HG03432 (cell line): ENCODE measurements around the gene APBA1.

Experiments
- ATAC-seq: cut with Tn5 transposase; IDR thresholded peaks from one replicate; pipeline ENCODE4 v1.9.1; 2021; ENCODE audit warnings: mild to moderate bottlenecking, moderate library complexity; ENCODE audit not compliant: unreplicated experiment

The APBA1 gene

DNA sequence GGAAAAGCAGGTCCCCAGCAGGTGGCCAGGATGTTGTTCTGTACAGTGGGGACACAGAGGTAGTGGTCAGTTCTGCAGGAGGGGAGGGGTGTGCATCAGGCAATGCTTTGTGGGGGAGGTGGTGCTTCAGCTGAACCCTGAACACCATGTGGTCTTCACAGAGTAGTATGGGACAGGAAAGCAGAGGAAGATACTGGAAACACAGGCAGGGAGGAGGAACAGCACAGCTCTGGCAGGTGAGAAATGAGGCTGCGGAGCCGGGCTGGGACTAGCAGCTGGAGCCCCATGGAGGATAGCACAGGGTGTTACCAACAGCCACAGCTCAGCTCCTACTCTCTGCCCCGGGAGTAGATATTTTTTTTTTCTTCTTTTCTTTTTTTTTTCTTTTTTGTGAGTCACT lies 185.7 kb downstream of the APBA1 start:
- no peak for ATAC-seq

DNA sequence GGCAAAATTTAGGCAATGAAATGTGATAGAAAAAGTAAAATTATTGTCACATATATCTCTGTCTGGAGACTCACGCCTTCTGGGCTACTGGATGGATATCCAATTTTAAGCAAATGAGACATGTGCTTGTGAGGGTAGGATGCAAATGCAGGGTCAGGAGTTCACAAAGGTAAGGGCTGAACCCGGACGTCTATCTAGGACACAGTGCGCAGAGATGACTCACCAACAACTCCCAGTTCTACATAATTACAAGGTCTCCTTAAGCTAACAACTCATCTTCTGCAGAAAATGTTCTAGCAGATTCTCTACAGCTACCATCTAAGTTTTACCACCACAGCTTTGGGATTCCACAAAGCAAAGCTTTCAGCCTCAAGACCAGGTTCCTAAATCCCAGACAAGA lies 186.7 kb downstream of the APBA1 start:
- ATAC-seq, result no peak

DNA sequence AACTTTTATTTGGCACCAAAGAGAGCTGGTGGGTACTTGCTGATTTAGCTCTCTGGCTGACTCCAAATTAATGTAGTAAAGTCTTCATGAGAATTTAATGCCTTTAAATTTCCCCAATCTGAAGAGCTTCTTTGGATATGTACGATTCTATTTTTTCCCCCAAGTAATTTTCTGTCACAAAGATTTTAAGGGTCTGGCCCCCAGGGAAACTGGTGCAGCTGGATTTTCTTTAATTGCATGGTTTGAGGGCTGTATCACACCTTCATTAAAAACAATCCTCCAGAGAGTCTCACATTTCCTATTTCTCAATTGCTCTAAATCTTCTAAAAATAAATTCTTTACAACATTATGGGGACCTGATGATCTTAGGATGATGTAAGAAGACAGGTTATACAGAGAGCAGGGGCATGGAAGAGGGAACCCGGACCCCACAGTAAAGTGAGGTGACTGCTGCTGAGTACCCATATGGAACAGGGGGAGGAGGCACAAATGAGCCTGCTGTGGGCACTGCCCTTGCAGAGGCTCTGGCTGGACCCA lies 188.2 kb downstream of the APBA1 start:
- ATAC-seq, result no peak

DNA sequence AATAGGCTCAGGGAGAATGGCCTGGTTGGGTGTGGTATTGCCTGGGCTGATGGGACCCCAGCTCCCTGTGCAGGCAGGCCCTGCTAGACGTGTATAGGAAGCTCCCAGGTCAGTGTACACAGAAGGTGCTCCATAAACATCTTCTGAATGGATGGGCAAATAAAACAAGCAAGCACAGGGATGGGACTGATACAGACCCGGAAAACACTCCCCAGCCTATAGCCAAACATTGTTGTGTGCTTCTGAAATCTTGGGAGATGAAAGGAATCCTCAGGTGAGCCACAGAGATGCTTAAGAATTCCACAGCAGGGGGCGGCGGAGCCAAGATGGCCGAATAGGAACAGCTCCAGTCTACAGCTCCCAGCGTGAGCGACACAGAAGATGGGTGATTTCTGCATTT lies 195.4 kb downstream of the APBA1 start:
- ATAC-seq, result no peak

DNA sequence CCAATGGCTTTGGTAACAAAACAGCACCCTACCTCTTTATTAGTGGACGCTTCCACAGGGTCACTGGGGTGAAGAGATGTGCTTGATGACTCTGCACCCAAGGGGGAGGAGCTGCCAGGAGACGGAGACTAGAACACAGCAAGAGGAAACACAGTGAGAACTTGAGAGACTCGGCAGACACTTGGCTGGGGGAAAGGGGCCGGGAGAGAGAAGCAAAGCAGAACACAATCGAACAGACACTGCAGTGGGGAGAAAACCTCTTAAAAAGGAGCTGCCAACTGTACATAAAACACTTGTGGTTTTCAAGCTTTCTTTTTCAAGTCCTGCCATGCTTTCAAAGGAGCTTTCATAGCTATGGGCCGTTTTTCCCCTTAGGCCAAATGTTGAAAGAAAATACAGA lies 196.2 kb downstream of the APBA1 start:
- no peak for ATAC-seq

DNA sequence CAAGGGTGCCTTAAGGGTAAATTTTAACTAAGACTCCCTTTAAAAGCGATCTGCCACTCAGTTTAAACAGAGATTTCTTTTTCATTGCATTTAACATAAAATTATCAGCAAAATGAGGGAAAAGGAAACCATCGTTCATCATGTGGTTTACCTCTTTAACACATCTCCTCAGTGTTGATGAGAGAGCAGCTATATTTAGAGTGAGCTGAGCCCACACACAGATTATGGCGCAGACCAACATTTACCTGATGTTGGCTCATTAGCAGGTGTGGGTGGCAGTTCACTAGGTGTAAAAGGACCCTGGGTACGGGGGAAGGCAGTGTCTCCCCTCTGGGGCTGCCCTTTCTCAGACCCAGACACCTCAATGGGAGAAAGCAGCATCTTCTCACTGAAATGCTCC lies 197.3 kb downstream of the APBA1 start:
- ATAC-seq, result no peak

DNA sequence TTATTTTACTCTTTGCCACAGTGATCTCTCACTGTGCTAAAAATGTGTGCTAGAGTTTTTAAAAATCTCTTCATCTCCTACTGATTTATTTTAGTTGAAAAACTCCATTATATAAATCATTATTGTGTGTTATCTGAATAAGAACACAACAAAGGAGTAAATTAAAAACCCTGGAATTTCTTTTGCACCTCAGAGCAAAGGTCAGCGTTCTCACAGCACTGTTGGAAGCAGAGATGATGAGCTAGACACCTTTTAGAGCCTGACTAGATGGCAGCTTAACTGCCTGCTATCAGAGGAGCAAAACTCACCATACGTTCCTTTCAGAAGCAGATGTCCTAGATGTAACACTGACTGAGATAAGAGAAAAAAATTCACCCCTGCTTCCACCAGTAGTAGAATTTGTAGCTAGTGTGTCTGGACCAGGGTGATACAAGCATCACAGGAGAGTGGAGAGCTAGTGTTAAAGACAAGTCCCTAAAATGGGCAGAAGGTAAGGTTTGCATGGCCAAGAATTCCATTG lies 200.0 kb downstream of the APBA1 start:
- ATAC-seq, result no peak

DNA sequence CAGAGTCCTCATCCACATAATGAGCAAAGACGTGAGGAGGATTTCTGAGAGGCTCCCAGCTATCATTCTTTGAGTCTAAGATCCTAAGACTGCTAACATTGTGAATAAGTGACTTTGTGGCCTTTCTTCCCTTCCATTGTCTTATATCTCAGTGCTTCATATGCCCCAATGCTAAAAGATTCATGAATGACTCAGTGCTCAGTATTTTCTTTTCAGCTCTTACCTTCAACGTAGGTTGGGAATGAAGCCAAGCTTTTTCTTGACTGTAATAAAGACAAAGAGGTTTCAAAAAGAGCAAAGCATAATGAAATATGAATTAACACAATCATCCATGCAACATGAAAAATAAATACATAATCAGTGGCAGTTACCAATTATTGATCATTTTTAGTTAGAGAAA lies 200.7 kb downstream of the APBA1 start:
- no peak for ATAC-seq

DNA sequence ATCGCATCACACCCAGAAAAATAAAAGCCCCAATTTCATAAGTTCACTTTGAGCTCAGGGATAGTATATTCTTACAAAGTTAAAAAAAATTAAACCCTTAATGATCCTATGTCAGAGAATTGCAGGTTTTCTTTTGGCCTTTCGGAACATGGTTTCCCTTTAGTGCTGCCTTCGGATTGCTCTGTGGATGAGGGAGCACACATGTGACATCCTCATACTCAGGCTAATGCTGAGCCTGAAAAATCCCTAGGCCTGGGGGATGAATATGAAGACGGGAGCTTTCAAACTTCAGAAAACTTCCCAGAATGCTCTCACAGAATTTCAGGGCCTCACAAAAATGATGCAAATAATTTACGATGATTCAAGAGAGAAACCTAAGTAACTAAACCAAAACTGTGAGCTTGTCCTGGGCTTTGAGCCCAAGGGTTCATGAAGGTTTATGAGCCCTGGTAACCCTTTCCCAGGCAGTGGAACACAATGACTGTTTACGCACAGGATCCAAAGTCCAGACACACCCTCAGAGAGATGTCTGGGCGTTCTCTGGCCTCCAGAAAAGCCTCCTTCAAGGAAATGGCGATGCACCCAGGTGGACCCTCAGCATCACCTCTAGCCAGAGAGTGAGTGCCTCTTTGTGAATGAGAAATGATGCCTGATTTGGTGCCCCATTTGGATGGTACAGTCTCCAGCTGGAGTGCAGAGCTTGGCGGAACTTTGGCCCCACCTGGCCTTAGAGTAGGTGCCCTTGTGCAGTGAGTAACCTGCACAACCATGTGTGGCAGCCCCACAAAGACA lies 201.8 kb downstream of the APBA1 start:
- no peak for ATAC-seq

DNA sequence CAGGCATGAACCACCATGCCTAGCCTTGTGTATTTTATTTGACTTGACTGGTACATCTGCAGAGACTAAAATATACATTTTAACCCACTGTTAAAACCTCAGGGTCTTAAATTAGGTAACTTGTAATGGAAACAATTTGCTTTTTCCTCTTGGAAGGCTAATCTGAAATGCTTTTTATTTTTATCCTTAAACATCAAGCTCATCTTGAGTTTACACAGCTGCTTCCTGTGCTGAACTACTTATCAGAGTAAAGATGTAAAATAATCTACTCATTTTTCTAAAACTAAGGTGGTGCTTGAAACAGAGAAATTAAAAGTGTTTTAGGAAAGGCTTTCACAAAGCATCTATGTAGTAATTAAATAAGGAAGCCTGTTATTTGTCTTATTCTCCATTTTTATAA lies 203.0 kb downstream of the APBA1 start:
- no peak for ATAC-seq

DNA sequence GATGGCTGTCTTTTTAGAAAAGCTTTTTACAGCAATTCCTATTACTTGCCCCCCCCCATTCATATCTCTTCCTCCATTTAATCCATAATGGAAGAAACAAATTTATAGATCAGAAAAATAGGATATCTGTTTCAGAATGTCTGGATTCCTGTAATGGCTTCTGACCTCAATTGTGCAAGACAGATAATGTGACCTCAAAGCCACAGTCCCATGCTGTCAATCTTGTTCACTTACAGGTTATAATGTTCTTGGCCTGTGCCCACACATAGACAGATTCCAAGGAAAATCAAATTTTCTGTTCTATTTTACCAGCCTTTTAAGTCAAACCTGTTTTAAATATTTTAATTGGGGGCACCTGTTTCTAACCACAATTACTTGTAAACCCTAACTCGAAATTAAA lies 203.8 kb downstream of the APBA1 start:
- no peak for ATAC-seq

DNA sequence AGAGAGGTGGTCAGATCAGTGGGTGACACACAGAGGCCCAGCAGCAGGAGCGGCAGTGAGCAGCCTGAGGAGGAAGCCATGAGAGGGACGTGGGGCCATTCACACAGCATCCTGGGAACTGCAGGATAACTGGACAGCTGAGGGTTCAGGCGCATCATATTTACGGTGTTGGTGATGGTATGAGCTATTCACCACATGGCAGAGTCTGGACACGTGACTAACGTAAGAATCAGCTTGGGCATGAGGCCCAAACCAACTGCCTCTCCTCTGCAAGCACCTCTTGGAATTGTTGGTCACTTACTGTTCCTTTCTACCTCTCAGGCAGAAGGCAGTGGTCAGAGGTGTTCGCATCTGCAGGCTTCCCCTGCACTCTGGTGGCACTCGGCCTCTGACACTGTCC lies 206.0 kb downstream of the APBA1 start:
- ATAC-seq, result no peak

DNA sequence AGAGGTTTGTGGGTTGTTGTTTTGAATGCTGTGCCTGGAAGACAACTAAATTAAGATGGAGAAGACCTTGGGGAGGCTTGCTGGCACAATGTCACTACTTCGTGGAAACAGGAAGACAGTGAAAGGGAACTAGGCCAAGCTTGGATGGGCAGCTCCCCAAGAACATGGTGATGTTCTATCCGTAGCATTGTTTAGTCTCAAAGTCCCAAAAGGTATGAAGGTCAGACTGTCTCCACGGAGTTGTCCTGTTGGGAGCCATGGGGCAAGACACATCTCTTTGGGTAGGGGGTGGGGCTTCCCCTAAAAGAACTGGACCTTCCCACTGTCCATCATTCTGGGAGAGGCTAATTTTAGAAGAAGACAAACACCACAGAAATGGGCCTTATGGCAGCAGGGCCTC lies 206.7 kb downstream of the APBA1 start:
- no peak for ATAC-seq

DNA sequence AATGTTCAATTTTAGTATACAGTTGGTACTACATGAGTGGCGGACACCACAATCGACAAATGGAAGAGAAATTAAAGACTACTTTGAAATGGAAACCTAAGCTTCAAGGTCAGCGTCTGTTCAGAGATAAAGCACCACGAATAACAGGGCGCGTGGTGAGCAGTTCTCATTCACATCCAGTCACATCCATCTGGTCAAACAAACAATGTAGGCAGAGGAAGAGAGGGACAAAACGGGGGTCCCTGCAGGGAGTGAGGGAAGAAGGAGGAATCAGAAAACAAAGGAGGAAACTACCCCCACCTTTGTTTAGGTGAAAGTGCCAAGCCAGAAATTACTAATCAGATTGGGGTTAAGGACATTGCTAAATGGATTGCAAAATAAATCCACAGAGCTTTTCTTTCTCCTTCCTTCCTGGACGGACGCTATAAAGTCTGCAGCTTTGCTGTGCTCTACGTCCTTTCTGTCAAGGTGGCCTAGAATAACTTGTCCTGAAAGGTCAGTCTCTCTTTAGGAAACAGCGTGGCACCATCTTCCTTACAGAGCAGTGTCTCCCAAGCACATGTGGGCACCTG lies 208.6 kb downstream of the APBA1 start:
- ATAC-seq, result no peak

DNA sequence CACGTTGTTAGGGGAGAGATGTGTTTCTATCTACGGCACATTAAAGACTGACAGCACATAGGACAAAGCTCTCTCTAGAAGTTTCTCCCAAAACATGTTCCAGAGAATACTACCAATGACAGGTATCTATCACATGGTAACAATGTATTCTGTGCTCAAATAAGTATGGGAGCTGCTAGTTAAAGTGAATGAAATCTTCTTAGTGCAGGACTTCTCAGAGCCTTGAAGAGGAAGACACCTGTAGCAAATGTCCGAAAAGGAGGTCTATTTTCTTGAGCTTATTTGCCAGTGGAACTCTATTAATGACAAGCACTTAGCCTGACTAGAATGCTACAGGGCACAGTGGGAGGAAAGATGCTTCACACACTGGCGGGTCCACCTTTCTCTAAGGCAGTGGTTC lies 209.8 kb downstream of the APBA1 start:
- no peak for ATAC-seq

DNA sequence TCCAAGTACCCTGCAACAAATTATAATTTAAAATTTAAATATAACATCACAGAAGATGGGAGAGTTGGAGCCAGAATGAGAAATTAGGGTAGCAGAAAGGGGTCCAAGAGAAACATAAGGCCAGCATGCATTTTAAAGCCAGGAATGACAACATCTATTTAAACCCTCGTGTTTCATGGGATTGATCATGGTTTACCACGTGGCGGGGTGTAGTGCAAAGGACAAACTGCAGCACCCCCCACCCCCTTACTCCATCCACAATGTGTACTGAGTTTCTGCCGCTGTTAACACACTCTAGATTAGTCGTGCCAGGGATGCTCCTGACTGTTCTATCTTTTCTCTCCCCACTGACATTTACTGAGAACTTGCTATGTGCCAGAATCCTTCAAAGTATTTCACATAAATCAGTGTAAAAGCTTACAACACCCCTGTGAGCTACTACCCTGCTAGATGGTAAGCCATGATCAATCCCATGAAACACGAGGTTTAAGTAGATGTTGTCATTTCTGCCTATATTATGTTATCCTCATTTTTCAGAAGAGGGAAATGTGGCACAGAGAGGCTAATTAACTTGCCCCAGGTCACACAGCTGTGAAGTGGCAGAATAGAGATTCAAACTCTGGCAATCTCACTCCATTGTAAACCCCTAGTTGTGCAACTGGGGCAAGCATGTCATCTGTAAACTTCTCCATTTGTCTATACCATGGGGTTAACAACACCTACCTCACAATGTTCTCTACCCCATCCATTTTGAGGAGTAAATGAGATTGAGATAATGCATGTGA lies 210.9 kb downstream of the APBA1 start:
- ATAC-seq, result no peak

DNA sequence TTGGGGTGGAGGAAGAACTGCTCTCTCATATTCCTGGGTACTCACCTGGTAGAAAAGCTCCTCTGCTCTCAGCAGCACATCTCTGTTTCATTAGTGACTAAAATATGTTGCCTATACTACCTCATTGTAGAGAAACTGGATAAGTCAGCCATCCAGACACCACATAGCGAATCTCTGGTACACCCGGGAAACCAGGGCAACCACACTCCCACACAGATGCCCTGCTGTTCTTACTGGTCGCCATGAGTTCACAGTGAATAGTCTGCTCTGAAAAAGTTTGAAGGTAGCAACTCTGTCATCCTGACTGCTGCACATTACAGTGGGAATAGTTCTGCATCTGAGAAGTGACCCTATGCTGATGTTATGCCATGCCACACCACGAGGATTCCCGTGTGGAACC lies 212.2 kb downstream of the APBA1 start:
- ATAC-seq, result no peak

DNA sequence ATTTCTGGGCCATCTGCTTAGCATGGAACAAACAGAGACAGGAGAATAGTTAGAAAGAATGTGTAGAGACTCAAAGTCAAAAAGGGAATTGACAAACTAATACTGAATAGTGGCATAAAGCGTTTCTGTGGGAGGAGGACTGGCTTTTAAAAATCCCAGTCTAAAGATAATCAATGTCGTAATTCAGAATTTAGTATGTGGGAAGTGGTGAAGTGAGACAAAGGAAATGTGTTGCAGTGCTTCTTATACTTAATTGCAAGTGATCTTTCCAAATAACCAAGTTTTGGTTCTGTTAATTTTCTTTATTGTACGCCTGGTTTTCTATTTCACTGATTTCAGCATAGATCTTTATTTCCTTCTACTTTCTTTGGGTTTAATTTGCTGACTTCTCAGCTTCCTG lies 214.0 kb downstream of the APBA1 start:
- no peak for ATAC-seq

DNA sequence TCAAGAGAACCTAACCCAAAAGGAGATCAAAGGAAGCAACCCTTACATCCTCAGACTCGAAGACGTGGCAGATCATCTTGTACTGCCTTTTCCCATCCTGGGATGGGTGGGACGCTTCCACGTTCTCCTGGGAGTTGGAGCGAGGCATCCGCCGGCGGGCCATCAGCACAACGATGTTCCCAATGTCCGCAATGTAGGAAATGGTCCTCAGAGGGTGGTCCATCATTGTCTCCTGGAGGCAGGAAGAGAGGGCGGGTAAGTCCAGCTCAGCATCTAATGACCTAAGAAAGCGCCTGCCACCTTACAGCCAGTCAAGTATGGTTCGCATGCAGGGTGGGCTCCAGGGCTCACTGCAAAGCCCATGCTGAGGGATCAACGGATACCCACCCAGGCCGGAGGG lies 216.0 kb downstream of the APBA1 start:
- ATAC-seq, result no peak

DNA sequence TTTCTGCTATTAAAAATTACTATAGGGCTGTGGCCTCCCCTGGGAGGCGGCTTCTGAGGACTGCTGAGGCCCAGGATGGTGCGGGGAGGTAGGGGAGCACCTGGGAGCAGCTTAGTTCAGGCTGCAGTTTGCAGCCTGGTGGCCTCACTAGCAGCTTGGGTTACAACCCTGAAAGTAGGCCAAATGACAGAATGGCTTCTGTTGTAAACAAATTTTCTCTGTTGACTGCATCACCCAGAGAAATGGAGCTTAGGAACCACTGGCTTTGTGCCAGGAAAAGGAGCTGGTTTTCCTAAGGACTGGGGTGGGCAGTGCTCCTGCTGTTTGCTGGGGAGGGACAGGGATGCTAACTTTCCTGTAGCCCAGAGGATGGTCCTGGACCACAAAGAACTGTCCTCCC lies 216.9 kb downstream of the APBA1 start:
- ATAC-seq, result no peak

DNA sequence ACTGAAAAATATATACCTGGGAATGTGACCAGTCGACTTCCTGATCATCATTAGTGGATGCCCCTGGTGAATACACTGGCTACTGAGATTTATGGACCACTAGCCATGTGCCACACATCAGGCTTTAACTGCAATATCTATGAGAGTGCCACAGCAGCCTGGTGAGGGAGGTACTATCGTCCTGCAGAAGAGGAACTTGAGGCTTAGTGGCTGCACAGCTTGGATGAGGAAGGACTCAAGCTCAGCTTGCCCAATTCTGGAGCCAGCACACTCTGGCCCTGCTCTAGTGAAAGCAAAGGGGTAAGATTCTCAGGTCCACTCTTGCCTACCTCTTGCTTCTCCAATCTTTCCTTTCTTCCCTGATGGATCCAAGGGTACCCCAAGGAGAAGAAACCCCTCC lies 217.8 kb downstream of the APBA1 start:
- no peak for ATAC-seq

DNA sequence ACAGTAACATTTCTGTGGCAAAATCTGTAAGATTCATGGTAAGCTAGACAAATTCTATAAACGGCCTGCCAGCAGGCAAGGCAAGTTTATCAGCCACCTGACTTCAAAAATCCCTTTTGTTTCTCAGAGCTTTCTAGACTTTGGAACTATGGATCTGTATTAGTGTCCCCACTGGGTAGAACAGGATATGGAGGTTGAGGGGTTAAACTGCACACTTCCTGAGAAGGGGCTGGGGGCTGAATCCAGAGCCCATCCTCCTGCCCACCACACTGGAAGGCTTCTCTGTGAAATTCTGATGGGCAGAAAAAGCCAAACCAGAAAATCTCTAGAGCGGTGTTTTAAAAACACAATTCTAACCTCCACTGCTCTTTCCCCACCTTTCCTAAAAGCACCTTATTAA lies 218.4 kb downstream of the APBA1 start:
- no peak for ATAC-seq
